NCI-H1092 (cell line): Measurements from ENCODE around the gene RFPL4A.
"Not testable (repeated sequence)": the region's sequence is repeated elsewhere in the genome, so short reads cannot be mapped to it uniquely, and the experiment has no call there.

Source experiments
- DNase-seq: peaks from one replicate; lab custom pipeline; 2025; lab: John Stamatoyannopoulos, UW

Gene RFPL4A

GRCh38 chr19:55758797-55759196, at the start of gene RFPL4A:
TSS of gene RFPL4A (plus strand) at chr19:55759097. CDS start at chr19:55761801, 2,704 bp downstream.
- not testable (repeated sequence) for DNase-seq

DNA sequence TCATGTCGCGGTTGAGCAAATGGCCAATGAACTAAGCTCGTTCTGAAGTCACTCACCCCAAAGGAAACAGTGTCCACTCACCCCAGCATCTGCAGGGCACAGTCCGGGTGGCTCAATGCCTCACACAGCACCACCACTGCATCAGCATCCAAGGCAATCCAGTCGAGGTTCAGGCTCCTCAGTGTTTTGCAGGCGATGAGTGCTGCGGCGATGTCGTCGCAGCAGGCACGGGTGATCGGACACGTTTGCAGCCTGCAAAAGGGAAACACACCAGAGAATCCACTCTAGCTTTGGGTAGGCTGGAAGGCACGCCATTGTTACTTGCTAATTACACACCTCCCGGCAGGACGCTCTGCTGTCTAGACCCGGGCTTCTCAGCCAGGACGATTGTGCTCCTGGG, 47.2 kb upstream of the RFPL4A start:
- DNase-seq: no peak

GRCh38 chr19:55712804-55713631, 45.9 kb upstream of the RFPL4A start:
- DNase-seq: no peak

GRCh38 chr19:55716531-55716930, 42.4 kb upstream of the RFPL4A start:
- no peak for DNase-seq

GRCh38 chr19:55717251-55717650, 41.6 kb upstream of the RFPL4A start:
- DNase-seq: no peak

GRCh38 chr19:55717879-55718711, 40.8 kb upstream of the RFPL4A start:
- not testable (repeated sequence) for DNase-seq

DNA sequence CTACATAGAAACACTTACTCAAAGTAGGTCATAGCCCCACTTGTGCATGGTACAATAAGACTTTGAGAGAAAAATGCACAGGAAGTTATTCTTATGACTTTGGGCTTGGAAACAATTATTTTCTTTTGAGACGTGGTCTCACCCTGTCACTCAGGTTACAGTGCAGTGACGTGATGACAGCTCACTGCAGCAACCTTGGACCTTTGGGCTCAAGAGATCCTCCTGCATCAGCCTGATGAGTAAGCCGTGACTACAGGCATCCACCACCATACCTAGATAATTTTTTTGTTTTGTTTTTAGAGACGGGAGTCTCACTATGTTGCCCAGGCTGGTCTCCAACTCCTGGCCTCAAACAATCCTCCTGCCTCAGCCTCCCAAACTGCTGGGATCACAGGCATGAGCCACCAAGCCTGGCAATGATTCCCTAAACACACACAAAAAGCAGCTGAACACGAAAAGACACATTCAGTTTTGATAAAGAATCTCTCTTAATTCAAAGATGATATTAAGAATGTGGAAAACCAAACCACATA, 38.6 kb upstream of the RFPL4A start:
- DNase-seq: no peak

- DNase-seq: no peak
Measured at GRCh38 chr19:55720801-55721200, 38.1 kb upstream of the RFPL4A start.

DNA sequence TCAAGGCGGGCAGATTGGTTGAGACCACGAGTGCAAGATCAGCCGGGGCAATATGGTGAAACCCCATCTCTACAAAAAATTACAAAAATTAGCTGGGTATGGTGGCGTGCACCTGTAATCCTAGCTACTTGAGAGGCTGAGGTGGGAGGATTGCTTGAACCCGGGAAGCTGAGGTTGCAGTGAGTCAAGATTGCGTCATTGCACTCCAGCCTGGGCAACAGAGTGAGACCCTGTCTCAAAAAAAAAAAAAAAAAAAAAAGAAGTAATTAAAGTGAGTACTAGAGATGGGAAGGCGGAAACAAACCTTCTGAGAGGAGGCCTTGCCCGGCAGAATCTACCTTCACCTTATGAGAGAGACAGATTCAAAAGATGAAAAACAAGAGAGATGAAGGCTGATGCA, 35.4 kb upstream of the RFPL4A start:
- no peak for DNase-seq

DNA sequence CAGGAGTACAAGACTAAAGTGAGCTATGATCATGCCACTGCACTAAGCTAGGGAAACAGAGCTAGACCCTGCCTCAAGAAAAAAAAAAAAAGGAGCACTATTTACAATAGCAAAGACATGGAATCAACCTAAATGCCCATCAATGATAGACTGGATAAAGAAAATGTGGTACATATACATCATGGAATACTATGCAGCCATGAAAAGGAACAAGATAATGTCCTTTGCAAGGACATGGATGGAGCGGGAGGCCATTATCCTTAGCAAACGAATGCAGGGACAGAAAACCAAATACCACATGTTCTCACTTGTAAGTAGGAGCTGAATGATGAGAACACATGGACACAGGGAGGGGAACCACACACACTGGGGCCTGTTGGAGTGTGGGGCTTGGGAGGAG, 28.5 kb upstream of the RFPL4A start:
- DNase-seq: not testable (repeated sequence)

GRCh38 chr19:55738302-55738701, 20.6 kb upstream of the RFPL4A start, which contains the start of gene NLRP9:
TSS of gene NLRP9 (minus strand) at chr19:55738402. CDS start at chr19:55738374, 28 bp downstream.
- no peak for DNase-seq

- no peak for DNase-seq
Measured at GRCh38 chr19:55750715-55751114, 8.2 kb upstream of the RFPL4A start.

DNA sequence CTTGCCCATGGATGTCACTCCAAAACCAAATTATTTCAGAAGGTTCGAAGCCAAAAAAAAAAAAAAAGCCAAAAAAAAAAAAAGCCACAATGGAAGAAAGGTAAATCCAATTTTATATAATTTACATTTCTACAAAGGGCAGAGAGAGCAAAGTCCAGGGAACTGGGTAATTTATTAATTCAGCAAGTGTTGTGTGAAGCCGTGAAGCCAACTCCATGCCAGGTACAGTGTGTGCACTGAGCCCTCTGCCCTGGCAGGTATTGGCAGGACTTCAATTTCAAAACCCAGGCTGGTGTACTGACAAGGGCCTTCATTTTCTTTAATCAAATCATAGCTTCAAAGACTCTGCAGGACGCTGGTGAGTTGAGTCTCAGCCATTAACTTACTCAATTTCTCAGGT, 5.5 kb upstream of the RFPL4A start:
- no peak for DNase-seq

DNA sequence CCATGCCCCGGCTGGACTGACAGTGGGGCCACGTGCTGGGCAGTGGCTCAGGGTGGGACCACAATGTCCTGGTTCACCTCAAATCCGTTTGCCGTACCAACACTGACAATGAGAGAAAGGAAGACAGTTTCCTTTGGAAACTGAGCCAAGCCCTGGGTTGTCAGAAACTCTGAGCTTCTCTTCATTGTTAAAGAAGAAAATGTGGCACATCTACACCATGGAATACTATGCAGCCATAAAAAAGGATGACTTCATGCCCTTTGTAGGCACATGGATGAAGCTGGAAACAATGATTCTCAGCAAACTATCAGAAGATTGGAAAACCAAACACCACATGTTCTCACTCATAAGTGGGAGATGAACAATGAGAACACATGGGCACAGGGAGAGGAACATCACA, 2.1 kb upstream of the RFPL4A start:
- not testable (repeated sequence) for DNase-seq

DNA sequence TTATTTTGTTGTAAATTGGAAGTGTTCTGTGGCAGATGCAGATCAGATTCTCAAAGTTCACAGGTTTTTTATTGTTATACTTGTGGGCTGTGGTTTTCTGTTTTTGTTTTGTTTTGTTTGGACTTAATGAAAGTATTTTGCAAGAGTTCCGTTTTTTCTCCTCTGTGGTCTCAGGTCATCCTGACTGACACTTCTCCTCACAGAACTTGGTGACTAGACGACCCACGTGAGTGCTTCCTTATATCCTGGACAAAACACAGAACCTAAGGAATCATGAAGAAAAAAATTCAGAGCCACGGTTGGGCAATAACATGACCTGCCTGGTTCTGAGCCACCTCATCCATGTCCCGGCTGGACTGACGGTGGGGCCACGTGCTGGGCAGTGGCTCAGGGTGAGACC, 7.6 kb downstream of the RFPL4A start:
- no peak for DNase-seq

DNA sequence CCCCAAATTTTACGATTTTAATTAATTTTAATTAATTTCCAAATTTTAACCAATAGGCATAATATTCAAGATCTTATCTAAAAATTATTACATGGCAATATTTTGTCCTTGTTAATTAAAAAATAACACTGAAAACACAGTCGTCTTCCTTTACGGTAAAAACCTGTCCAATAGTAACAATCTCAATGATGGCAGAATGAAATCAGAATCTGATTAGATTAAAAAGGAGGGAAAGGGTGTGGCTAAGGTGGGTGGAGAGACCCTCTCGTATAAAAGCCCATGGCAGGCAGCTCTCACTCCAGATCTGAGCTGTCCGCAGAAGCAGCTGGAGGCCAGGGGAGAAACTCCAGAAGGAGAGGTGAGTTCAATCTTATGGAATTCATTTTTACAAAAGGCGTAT, 9.9 kb downstream of the RFPL4A start, which contains the start of gene RFPL4AL1:
RFPL4AL1 (plus strand) TSS at position 301 of the 400 bp plus-strand sequence. CDS start 2,687 bp downstream, outside the sequence.
- not testable (repeated sequence) for DNase-seq

GRCh38 chr19:55769632-55770031, 10.7 kb downstream of the RFPL4A start:
- DNase-seq: not testable (repeated sequence)

DNA sequence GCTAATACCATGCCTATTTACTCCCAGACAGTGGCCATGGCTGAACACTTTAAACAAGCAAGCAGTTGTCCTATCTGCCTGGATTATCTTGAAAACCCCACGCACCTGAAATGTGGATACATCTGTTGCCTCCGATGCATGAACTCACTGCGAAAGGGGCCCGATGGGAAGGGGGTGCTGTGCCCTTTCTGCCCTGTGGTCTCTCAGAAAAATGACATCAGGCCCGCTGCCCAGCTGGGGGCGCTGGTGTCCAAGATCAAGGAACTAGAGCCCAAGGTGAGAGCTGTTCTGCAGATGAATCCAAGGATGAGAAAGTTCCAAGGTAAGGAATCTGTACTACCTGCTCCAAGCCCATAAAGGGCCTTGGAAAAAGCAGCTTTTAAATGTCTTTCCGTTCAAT, 18.6 kb downstream of the RFPL4A start:
- DNase-seq: no peak

DNA sequence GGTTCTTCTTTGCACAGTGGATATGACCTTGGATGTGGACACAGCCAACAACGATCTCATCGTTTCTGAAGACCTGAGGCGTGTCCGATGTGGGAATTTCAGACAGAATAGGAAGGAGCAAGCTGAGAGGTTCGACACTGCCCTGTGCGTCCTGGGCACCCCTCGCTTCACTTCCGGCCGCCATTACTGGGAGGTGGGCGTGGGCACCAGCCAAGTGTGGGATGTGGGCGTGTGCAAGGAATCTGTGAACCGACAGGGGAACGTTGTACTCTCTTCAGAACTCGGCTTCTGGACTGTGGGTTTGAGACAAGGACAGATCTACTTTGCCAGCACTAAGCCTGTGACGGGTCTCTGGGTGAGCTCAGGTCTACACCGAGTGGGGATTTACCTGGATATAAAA, 19.4 kb downstream of the RFPL4A start:
- DNase-seq: no peak

DNA sequence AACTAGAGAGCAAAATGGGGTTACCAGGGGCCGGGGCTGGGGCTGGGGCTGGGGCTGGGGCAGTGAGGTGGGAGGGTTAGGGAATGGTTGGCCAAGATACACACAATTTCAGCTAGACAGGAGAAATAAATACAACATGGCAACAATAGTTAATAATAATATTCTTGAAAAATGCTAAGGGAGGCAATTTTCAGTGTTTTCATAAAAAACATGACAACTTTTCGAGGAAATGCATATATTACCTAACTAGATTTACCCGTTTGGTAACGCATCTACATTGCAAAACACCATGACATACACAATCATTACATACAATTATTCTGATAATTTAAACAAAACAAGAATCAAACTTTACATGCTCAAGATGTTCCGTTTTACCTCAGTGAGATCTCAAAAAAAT, 22.2 kb downstream of the RFPL4A start:
- no peak for DNase-seq

GRCh38 chr19:55795021-55795420, 36.1 kb downstream of the RFPL4A start:
- no peak for DNase-seq

- DNase-seq: no peak
Measured at GRCh38 chr19:55801416-55801815, 42.5 kb downstream of the RFPL4A start.

- no peak for DNase-seq
Measured at GRCh38 chr19:55802281-55802680, 43.4 kb downstream of the RFPL4A start.
